MCF 10A (cell line): Measurements from ENCODE around the gene CABYR. TPM values are rescaled to one million over a fixed set of nuclear protein-coding genes. Genes with fewer than 3 reads are reported as not detected.

Source experiments
- BruUV-seq: library from RNA; stranded (reverse); fragments of 400-500 nt; replicated peaks from 2 replicates; lab custom pipeline; 2021; lab: Mats Ljungman, UMichigan
- CTCF ChIA-PET: fragments of 300-600 bp; sonication (Branson Sonifier 250); formaldehyde crosslinking; extraction: SDS; loops from one replicate; lab custom pipeline; 2021; ENCODE audit warnings: antibody characterized with exemption, inconsistent platforms; lab: Yijun Ruan, JAX
- POLR2A ChIA-PET: fragments of 300-600, 350-650 bp; sonication (Branson Sonifier 250); formaldehyde crosslinking; extraction: SDS; loops from one replicate; lab custom pipeline; 2020; ENCODE audit warnings: antibody characterized with exemption, inconsistent platforms; lab: Yijun Ruan, JAX
- DNase-seq: peaks from one replicate; pipeline ENCODE4 v3.0.0-alpha.2; 2018; ENCODE audit not compliant: unreplicated experiment
- H3K27ac Mint-ChIP-seq: one replicate; pipeline ENCODE4 v1.8.0; 2022; ENCODE audit warnings: mild to moderate bottlenecking, low read depth, mixed read lengths; ENCODE audit not compliant: unreplicated experiment
- H3K27me3 Mint-ChIP-seq: one replicate; pipeline ENCODE4 v1.8.0; 2022; ENCODE audit warnings: mixed read lengths; ENCODE audit not compliant: insufficient read depth, unreplicated experiment
- H3K36me3 Mint-ChIP-seq: one replicate; pipeline ENCODE4 v1.8.0; 2022; ENCODE audit warnings: mild to moderate bottlenecking, moderate library complexity, mixed read lengths; ENCODE audit not compliant: insufficient read depth, unreplicated experiment
- H3K4me1 Mint-ChIP-seq: one replicate; pipeline ENCODE4 v1.8.0; 2022; ENCODE audit warnings: mixed read lengths; ENCODE audit not compliant: insufficient read depth, unreplicated experiment
- H3K4me3 Mint-ChIP-seq: one replicate; pipeline ENCODE4 v1.8.0; 2022; ENCODE audit warnings: mild to moderate bottlenecking, moderate library complexity, mixed read lengths; ENCODE audit not compliant: unreplicated experiment
- H3K9me3 Mint-ChIP-seq: one replicate; pipeline ENCODE4 v1.8.0; 2022; ENCODE audit warnings: mixed read lengths; ENCODE audit not compliant: unreplicated experiment
- CTCF ChIP-seq: fragments of 200-600 bp; IDR thresholded peaks from one replicate; pipeline ENCODE4 v1.8.0; 2022; ENCODE audit warnings: antibody characterized with exemption, mild to moderate bottlenecking; ENCODE audit not compliant: unreplicated experiment
- intact Hi-C: fragments of 100-400 bp; cut with micrococcal nuclease; formaldehyde crosslinking; loops from 2 replicates; pipeline ENCODE4 v1.14.1; 2022
- total RNA-seq: library from RNA; stranded (reverse); gene quantifications from 2 replicates; pipeline ENCODE4 v1.2.3, GENCODE V29; 2022

Gene CABYR
- total RNA-seq, 1 experiment from 2014 or later: 3.0 TPM

GRCh38 chr18:24177499-24178133 is 38.8 kb downstream of the CABYR start:
- Mint-ChIP-seq H3K4me3 (no peak overlapping the region), H3K27ac (no peak overlapping the region), H3K4me1 (peaks cover 6% of the 10 kb centered on the region), H3K9me3 (no peaks in the 10 kb centered on the region), H3K36me3 (peaks cover 14% of the 10 kb centered on the region), H3K27me3 (no peaks in the 10 kb centered on the region)
- no peak for TF ChIP-seq CTCF
- intact Hi-C loops: no loop called here
- CTCF ChIA-PET: interaction anchor here (0.5 to 3.5 kb wide), 21 partner anchors 12 to 315 kb away, joined by 3 to 54 read pairs (median 4); no protein-coding TSS in a partner anchor
- no TSS peak for BruUV-seq
- POLR2A ChIA-PET: interaction anchor here (0.6 to 3.5 kb wide), 4 partner anchors 27 to 138 kb away, joined by 3 to 14 read pairs (median 4); no protein-coding TSS in a partner anchor
- DNase-seq: no peak

- POLR2A ChIA-PET: no interaction called here
- Mint-ChIP-seq H3K4me3 (no peak overlapping the region), H3K27ac (no peak overlapping the region), H3K4me1 (peaks cover 6% of the 10 kb centered on the region), H3K9me3 (no peaks in the 10 kb centered on the region), H3K27me3 (no peaks in the 10 kb centered on the region), H3K36me3 (peaks cover 14% of the 10 kb centered on the region)
- TF ChIP-seq CTCF: no peak
- intact Hi-C loops: no loop called here
- no peak for DNase-seq
- CTCF ChIA-PET: interaction anchor here (1.3 kb wide), 1 partner anchor 93 kb away, joined by 3 read pairs; no protein-coding TSS in a partner anchor
- no TSS peak for BruUV-seq
These were observed 41.2 kb downstream of the CABYR start for GRCh38 chr18:24180048-24180447.

GRCh38 chr18:24181806-24182205 is 42.9 kb downstream of the CABYR start:
- Mint-ChIP-seq H3K9me3 (no peaks in the 10 kb centered on the region), H3K36me3 (peaks cover 1% of the 10 kb centered on the region), H3K4me3 (no peak overlapping the region), H3K27me3 (no peaks in the 10 kb centered on the region), H3K27ac (no peak overlapping the region), H3K4me1 (peaks cover 6% of the 10 kb centered on the region)
- no peak for TF ChIP-seq CTCF
- CTCF ChIA-PET: interaction anchor here (0.6 to 1.6 kb wide), 3 partner anchors 29 to 307 kb away, joined by 3 to 4 read pairs (median 3); no protein-coding TSS in a partner anchor
- intact Hi-C loops: no loop called here
- no TSS peak for BruUV-seq
- no peak for DNase-seq
- POLR2A ChIA-PET: interaction anchor here (0.6 to 0.8 kb wide), 2 partner anchors 88 to 89 kb away, joined by 3 read pairs; no protein-coding TSS in a partner anchor

- TF ChIP-seq CTCF: no peak
- intact Hi-C loops: no loop called here
- peaks cover 9% of the 10 kb centered on the region for H3K4me1 Mint-ChIP-seq
- no TSS peak for BruUV-seq
- ChIA-PET POLR2A (no interaction called here), CTCF (interaction anchor here (0.7 kb wide), 1 partner anchor 11 kb away, joined by 3 read pairs; no protein-coding TSS in a partner anchor)
- no peak for DNase-seq
- no peaks in the 10 kb centered on the region for H3K9me3 Mint-ChIP-seq
- no peaks in the 10 kb centered on the region for H3K36me3 Mint-ChIP-seq
- no peak overlapping the region for H3K4me3 Mint-ChIP-seq
- H3K27me3 Mint-ChIP-seq: no peaks in the 10 kb centered on the region
- H3K27ac Mint-ChIP-seq: no peak overlapping the region
These were observed 46.9 kb downstream of the CABYR start for GRCh38 chr18:24185805-24186204.
